SK-N-SH treated with all-trans-retinoic acid at 6 μM for 48 hours (cell line): ENCODE results near the gene NDUFB10.
A peak's percentile ranks its signal among the peaks of the same experiment; 100 is the strongest.

Experiments used
- ATAC-seq: fragments of 200-7000 bp; cut with Tn5 transposase; 3 replicates; pipeline ENCODE4 v1.9.1; 2020; ENCODE audit warnings: mild to moderate bottlenecking, moderate library complexity
- ARNTL ChIP-seq: fragments of 450-650 bp; formaldehyde crosslinking; IDR thresholded peaks from 2 replicates; pipeline ENCODE4 v1.5.0; 2020; ENCODE audit warnings: low read depth, mild to moderate bottlenecking, moderate library complexity, borderline replicate concordance
- CSDC2 ChIP-seq: fragments of 250-450 bp; sonication (Bioruptor Pico); IDR thresholded peaks from 2 replicates; pipeline ENCODE4 v1.5.0; 2020; ENCODE audit warnings: mild to moderate bottlenecking, moderate library complexity
- GLIS3 ChIP-seq: fragments of 250-450 bp; sonication (Bioruptor Pico); IDR thresholded peaks from 2 replicates; pipeline ENCODE4 v1.5.0; 2020; ENCODE audit warnings: mild to moderate bottlenecking, moderate library complexity
- ISL1 ChIP-seq: fragments of 250-450 bp; sonication (Bioruptor Pico); IDR thresholded peaks from 2 replicates; pipeline ENCODE4 v2.1.2; 2022; ENCODE audit warnings: mild to moderate bottlenecking, moderate library complexity
- OSR1 ChIP-seq: fragments of 250-450 bp; sonication (Bioruptor Pico); IDR thresholded peaks from 2 replicates; pipeline ENCODE4 v1.8.0; 2022; ENCODE audit warnings: moderate library complexity, mild to moderate bottlenecking, inconsistent platforms
- PPARA ChIP-seq: fragments of 250-450 bp; sonication (Bioruptor Pico); IDR thresholded peaks from 2 replicates; pipeline ENCODE4 v1.5.0; 2020; ENCODE audit warnings: mild to moderate bottlenecking, borderline replicate concordance
- RARB ChIP-seq: fragments of 250-450 bp; sonication (Bioruptor Pico); IDR thresholded peaks from 2 replicates; pipeline ENCODE4 v1.8.0; 2021; ENCODE audit warnings: mild to moderate bottlenecking, moderate library complexity
- SNAI2 ChIP-seq: fragments of 250-450 bp; sonication (Bioruptor Pico); IDR thresholded peaks from 2 replicates; pipeline ENCODE4 v1.5.0; 2020; ENCODE audit warnings: mild to moderate bottlenecking, moderate library complexity
- TCF4 ChIP-seq: fragments of 250-450 bp; sonication (Bioruptor Pico); IDR thresholded peaks from 2 replicates; pipeline ENCODE4 v1.8.0; 2021; ENCODE audit warnings: mild to moderate bottlenecking, moderate library complexity, borderline replicate concordance
- ZC3H10 ChIP-seq: fragments of 250-450 bp; sonication (Bioruptor Pico); IDR thresholded peaks from 2 replicates; pipeline ENCODE4 v1.5.1; 2021; ENCODE audit warnings: mild to moderate bottlenecking, moderate library complexity
- ZFP3 ChIP-seq: fragments of 250-450 bp; sonication (Bioruptor Pico); IDR thresholded peaks from 2 replicates; pipeline ENCODE4 v1.5.0; 2020; ENCODE audit warnings: mild to moderate bottlenecking, moderate library complexity
- ZNF70 ChIP-seq: fragments of 450-650 bp; formaldehyde crosslinking; IDR thresholded peaks from 2 replicates; pipeline ENCODE4 v1.5.0; 2020; ENCODE audit warnings: mild to moderate bottlenecking, moderate library complexity
- TF ChIP-seq, protein P1 (sequence below): fragments of 250-450 bp; sonication (Bioruptor Pico); IDR thresholded peaks from 2 replicates; pipeline ENCODE4 v1.5.0; 2020; ENCODE audit warnings: mild to moderate bottlenecking, moderate library complexity
- TF ChIP-seq, protein P2 (sequence below): fragments of 250-450 bp; sonication (Bioruptor Pico); IDR thresholded peaks from 2 replicates; pipeline ENCODE4 v1.5.1; 2021; ENCODE audit warnings: mild to moderate bottlenecking, moderate library complexity
- TF ChIP-seq, protein P3 (sequence below): fragments of 250-450 bp; sonication (Bioruptor Pico); IDR thresholded peaks from 2 replicates; pipeline ENCODE4 v1.8.0; 2020; ENCODE audit warnings: mild to moderate bottlenecking, moderate library complexity, borderline replicate concordance

NDUFB10 gene

DNA sequence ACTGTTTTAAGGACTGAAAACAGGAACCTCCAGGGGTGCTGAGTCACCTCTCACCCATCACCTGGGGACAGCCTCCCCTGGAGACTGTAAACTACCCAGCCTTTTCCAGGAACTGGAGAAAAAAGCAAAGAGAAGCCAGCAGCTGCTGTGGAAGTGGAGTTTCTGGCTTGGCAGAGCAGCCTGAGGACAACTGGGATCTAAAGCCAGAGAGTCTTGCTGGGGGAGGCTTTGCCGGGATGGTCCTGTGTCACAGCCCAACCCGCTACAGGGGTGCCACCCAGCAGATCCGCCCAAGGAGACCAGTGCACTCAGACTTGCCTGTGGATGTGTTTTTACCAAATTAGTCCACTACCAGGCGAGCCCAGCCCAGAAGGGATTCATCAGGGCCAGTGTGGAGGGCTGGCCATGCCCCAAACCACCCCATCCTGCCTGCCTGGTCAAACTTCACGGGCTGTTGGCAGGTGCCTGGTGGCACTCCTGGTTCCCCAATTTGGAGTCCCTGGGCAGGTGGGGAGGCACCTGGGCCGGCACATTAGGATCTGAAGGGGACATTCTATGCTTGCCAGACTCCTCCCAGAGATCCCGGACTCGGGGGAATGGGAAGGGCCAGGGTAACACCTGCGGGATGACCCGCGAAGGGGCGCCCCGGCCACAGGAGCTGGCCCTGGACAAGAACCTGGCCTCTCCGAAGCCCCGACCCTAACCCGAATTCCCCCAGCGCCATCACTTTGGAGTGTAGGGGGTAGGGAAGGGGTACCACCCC is 17.1 kb upstream of the NDUFB10 start:
- TF ChIP-seq ISL1 (CRISPR knock-in tag), result no peak
- TF ChIP-seq ZC3H10 (CRISPR knock-in tag), result no peak
- TF ChIP-seq, protein P1, sequence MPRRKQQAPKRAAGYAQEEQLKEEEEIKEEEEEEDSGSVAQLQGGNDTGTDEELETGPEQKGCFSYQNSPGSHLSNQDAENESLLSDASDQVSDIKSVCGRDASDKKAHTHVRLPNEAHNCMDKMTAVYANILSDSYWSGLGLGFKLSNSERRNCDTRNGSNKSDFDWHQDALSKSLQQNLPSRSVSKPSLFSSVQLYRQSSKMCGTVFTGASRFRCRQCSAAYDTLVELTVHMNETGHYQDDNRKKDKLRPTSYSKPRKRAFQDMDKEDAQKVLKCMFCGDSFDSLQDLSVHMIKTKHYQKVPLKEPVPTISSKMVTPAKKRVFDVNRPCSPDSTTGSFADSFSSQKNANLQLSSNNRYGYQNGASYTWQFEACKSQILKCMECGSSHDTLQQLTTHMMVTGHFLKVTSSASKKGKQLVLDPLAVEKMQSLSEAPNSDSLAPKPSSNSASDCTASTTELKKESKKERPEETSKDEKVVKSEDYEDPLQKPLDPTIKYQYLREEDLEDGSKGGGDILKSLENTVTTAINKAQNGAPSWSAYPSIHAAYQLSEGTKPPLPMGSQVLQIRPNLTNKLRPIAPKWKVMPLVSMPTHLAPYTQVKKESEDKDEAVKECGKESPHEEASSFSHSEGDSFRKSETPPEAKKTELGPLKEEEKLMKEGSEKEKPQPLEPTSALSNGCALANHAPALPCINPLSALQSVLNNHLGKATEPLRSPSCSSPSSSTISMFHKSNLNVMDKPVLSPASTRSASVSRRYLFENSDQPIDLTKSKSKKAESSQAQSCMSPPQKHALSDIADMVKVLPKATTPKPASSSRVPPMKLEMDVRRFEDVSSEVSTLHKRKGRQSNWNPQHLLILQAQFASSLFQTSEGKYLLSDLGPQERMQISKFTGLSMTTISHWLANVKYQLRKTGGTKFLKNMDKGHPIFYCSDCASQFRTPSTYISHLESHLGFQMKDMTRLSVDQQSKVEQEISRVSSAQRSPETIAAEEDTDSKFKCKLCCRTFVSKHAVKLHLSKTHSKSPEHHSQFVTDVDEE (CRISPR knock-in tag), result no peak
- no peak for TF ChIP-seq GLIS3
- TF ChIP-seq PPARA, result no peak
- TF ChIP-seq RARB (CRISPR knock-in tag), result no peak
- peak; percentile 13 for ATAC-seq

DNA sequence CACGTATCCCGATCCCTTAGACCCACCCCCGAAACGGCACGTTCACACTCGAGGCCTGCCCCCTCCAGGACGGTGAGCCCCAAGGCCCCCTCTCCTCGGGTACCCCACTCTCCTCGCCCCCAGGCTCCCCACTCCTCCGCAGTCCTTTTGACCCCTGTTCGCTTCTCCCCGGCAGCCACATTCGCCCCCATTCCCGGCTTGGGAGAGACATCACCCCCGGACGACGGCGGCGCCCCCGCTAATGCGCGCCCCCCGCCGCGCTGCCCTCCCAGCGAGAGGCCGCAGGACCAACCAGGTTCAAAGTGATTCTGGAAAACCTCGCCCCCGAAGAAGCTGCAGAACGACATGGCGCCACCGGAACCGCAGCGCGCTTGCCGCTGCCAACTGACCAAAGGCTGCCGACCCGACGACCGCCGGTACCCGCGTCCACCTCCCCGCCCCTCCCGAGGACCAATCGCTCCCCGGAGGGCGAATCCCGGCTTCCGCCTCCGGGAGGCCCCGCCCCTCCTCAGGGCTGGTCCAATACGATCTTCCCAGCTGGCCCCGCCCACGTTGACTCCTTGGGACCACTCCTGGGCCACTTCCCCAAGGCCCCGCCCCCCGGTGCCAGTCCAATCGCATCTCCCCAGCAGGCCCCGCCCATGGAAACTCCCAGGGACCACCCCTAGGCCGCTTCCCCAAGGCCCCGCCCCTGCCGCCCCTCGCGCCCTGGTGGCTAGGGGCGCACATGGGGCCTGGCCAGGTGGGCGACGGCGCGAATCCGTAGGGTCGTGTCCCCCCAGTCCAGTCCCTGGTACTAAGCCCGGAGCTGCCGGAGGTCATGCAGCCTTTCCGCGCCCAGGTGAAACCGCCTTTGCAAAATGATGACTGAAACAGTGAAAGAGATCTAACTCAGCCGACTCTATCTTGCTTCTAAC is 16.3 kb upstream of the NDUFB10 start, which contains the start of gene MSRB1:
Gene MSRB1, minus strand, starts transcription at position 390 of the 917 bp plus-strand sequence. Its CDS starts 43 bp downstream, at position 347.
- peak; percentile 97 for ATAC-seq
- TF ChIP-seq ZC3H10 (CRISPR knock-in tag), result no peak
- TF ChIP-seq ZNF70, result no peak
- no peak for TF ChIP-seq PPARA
- no peak for TF ChIP-seq ISL1 (CRISPR knock-in tag)
- TF ChIP-seq OSR1 (CRISPR knock-in tag), result no peak
- no peak for TF ChIP-seq CSDC2 (CRISPR knock-in tag)

DNA sequence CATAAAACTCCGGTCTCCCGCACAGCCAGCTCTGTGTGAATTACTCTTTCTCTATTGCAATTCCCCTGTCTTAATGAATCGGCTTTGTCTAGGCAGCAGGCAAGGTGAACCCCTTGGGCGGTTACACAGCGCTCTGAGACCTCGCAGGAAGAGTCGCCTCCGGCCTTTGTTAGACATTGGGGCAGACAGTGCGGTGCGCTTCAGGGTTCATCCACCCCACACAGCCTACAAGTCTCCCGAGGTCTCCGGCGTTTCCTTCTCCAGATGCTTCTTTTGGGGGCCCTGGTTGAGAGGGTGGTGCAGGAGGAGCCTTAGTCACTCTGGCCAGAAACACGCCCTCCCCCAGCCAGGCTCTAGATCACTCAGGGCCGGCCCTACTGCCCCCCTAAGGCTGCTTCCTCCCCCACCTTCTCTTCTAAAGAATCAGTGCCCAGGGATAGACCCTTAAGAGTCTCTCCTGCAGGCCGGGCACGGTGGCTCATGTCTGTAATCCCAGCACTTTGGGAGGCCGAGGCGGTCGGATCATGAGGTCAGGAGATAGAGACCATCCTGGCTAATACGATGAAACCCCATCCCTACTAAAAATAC is 14.6 kb upstream of the NDUFB10 start:
- no peak for ATAC-seq
- TF ChIP-seq ARNTL (CRISPR knock-in tag) (no peak), PPARA (no peak), ZFP3 (CRISPR knock-in tag) (no peak), TCF4 (no peak), SNAI2 (CRISPR knock-in tag) (no peak)
- TF ChIP-seq, protein P2, sequence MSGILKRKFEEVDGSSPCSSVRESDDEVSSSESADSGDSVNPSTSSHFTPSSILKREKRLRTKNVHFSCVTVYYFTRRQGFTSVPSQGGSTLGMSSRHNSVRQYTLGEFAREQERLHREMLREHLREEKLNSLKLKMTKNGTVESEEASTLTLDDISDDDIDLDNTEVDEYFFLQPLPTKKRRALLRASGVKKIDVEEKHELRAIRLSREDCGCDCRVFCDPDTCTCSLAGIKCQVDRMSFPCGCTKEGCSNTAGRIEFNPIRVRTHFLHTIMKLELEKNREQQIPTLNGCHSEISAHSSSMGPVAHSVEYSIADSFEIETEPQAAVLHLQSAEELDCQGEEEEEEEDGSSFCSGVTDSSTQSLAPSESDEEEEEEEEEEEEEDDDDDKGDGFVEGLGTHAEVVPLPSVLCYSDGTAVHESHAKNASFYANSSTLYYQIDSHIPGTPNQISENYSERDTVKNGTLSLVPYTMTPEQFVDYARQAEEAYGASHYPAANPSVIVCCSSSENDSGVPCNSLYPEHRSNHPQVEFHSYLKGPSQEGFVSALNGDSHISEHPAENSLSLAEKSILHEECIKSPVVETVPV, result no peak
- TF ChIP-seq, protein P1 (CRISPR knock-in tag), result no peak
- TF ChIP-seq, protein P3, sequence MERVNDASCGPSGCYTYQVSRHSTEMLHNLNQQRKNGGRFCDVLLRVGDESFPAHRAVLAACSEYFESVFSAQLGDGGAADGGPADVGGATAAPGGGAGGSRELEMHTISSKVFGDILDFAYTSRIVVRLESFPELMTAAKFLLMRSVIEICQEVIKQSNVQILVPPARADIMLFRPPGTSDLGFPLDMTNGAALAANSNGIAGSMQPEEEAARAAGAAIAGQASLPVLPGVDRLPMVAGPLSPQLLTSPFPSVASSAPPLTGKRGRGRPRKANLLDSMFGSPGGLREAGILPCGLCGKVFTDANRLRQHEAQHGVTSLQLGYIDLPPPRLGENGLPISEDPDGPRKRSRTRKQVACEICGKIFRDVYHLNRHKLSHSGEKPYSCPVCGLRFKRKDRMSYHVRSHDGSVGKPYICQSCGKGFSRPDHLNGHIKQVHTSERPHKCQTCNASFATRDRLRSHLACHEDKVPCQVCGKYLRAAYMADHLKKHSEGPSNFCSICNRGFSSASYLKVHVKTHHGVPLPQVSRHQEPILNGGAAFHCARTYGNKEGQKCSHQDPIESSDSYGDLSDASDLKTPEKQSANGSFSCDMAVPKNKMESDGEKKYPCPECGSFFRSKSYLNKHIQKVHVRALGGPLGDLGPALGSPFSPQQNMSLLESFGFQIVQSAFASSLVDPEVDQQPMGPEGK (CRISPR knock-in tag), result no peak
- TF ChIP-seq, all 23 proteins: peak for 0
